HG02981 (cell line): Measurements from ENCODE around the gene SLCO2A1.

Source experiments
- ATAC-seq: cut with Tn5 transposase; IDR thresholded peaks from one replicate; pipeline ENCODE4 v1.9.1; 2021; ENCODE audit warnings: mild to moderate bottlenecking, moderate library complexity; ENCODE audit not compliant: unreplicated experiment

Gene SLCO2A1

GRCh38 chr3:133956353-133956752, 73.4 kb downstream of the SLCO2A1 start:
- no peak for ATAC-seq

- ATAC-seq = no peak
Measured at GRCh38 chr3:133955892-133956291, 73.8 kb downstream of the SLCO2A1 start.

- no peak for ATAC-seq
Measured at GRCh38 chr3:133954717-133955360, 74.9 kb downstream of the SLCO2A1 start.

- ATAC-seq = no peak
Measured at GRCh38 chr3:133953297-133953696, 76.4 kb downstream of the SLCO2A1 start.

- no peak for ATAC-seq
Measured at GRCh38 chr3:133949438-133949837, 80.3 kb downstream of the SLCO2A1 start.

GRCh38 chr3:133948996-133949395, 80.7 kb downstream of the SLCO2A1 start:
- ATAC-seq = no peak

GRCh38 chr3:133948131-133948810, 81.5 kb downstream of the SLCO2A1 start:
- no peak for ATAC-seq

- no peak for ATAC-seq
Measured at GRCh38 chr3:133945381-133946095, 84.2 kb downstream of the SLCO2A1 start.

- ATAC-seq = no peak
Measured at GRCh38 chr3:133944641-133945380, 84.9 kb downstream of the SLCO2A1 start.

GRCh38 chr3:133944181-133944580, 85.5 kb downstream of the SLCO2A1 start:
- ATAC-seq = no peak

GRCh38 chr3:133943639-133944141, 86.0 kb downstream of the SLCO2A1 start:
- ATAC-seq = no peak

GRCh38 chr3:133943031-133943535, 86.6 kb downstream of the SLCO2A1 start:
- no peak for ATAC-seq

GRCh38 chr3:133941415-133941821, 88.3 kb downstream of the SLCO2A1 start:
- no peak for ATAC-seq

- ATAC-seq = no peak
Measured at GRCh38 chr3:133940536-133940935, 89.2 kb downstream of the SLCO2A1 start.

- no peak for ATAC-seq
Measured at GRCh38 chr3:133939463-133939835, 90.3 kb downstream of the SLCO2A1 start.

- ATAC-seq = no peak
Measured at GRCh38 chr3:133938770-133939462, 90.8 kb downstream of the SLCO2A1 start.

GRCh38 chr3:133937756-133938601, 91.7 kb downstream of the SLCO2A1 start:
- ATAC-seq = no peak

GRCh38 chr3:133937061-133937686, 92.6 kb downstream of the SLCO2A1 start:
- ATAC-seq = no peak
